ENCODE data around the gene PCSK6.

PCSK6 gene

DNA sequence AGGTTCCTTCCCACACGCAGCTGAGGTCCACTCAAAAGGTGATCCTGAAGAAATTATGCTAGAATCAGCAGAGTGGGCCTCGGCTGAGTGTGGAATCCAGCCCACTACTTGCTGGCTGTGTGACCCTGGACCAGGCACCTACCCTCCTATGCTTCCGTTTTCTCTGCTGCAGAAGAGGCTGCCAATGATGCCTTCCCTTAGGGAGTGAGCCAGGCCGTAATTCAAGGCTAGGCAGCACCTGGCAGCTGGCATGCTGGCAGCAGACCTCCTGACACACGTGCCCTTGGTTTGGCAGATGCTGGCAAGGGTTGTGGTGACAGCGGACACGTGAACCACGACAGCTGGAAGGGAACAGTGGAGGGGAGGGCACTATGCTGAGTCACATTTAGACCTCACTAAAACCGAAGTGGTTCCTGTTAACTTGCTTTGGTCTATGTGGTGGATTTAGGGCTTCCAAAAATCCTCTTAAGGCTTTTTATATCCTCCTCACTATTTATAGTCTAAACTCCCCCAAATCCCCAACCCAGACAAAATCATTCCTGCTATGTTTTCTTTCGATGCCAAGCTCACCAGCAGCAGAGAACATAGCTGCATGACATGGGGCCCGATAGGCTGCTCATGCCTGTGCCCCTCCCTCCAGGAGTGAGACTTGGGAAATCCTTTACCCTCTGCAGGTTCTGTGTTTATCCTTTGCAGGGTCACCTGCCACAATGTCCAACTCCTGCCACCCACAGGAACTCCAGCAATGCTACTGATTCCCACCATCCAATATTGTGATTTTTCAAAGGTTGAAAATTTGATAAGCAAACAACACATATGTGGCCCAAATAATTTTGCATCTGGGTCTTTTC, 10.6 kb upstream of the PCSK6 start:
- no peak for DNase-seq (ENCODE audit: low read depth in 2 of 2)

DNA sequence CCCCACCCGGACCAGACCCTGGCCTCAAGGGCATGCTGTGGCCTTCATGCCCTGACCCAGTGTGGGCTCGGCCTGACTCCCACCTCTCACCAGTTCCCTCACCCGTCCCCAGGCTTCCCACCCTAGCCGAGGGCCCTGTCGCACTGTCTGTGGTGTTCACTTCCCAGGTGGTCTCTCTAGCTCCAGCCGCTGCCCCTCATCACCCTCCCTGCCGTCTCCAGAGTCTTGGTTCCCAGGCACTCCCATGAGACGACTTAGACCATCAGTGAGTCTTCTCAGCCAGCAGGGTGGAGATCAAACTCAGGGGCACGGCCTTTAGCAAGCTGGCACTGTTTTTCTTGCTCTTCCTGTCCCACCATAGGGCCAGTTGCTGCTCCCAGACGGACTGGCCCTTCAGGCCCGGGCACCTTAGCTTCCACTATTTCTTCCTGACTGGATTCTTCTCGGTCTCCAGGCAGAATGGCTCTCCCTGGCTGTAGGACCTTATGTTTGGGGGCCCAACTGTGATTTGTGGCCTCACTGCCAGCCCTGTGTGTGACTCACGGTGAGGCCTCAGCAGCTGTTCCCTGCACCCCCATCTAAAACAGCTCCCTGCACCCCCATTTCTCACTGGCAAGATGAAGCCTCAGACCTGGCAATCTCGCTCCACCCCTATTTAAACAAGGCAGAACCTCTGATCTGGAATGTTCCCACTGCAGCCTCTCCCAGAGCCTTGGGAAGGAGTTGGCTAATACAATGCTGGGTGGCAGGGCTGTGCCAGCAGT, 9.4 kb upstream of the PCSK6 start:
- DNase-seq (ENCODE audit: low read depth in 2 of 2) = no peak

DNA sequence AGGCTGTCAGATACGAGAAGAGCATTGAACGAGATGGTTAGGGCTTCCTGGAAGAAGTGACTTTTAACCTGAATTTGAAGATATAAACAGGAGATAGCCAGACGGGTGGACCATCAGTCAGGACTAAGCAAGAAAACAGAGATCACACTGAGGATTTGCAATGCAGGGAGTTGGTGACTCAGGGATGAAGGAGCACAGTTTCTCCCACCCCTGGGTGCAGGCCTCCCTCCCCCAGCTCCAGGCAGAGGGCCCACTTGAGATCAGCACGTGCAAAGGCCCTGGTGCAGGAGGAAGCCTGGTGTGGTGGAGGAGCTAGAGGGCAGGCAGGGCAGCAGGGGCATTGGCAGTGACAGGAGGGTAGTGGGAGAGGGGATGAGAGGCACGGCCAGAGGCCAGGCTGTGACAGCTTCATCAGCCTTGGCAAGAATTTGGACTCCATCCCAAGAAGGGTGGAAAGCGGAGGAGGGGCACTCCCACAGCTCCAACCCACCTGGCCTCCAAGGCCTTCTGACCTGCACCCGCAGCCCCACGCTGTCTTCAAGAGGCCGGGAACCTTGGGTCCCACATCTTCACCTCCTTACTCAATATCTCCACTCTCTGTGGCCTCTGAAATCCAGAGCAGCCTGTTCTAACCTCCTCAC, 8.7 kb upstream of the PCSK6 start:
- no peak for DNase-seq (ENCODE audit: low read depth in 2 of 2)

DNA sequence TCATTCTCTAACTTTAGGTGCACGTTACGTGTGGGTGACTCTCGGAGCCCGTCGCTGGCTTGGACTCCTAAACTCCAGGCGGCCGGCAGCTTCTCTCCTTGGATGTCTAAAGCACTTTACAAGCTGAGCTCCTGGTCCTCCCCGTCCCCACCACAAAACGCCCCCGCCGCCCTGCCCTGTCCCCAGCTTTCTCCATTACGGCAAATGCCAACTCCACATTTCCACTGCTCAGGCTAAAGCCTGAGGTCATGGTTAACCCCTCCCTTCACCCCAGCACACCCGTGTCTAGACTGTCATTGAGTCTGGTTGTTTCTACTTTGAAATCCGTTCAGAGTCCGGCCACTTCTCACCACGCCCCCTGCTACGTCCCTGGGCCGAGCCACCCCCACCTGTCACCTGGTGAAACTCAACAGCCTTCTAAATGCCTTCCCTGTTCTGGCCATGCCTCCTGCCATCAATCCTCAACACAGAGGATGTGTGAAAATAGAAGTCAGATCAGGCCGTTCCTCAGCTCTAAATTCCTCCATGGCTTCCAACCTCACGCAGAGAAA, 8.1 kb upstream of the PCSK6 start:
- DNase-seq (ENCODE audit: low read depth in 2 of 2) = no peak

DNA sequence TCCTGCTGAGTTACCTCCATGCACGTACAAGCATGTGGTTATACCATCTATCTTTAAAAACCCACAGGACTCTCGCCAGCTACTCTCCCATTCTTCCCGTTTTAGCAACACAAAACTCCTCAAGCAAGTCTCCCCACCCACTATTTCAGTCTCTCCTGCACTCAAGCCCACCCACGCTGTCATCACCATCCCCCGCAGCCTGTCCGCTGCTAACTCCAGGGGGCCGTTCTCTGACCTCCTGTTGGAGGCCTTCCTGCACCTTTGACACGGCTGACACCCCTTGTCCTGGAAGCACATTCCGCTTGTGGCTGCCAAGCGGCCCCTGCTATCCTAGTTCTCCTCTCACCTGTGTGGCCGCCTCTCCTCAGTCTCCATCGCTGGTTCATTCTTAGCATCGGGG, 7.5 kb upstream of the PCSK6 start:
- DNase-seq (ENCODE audit: low read depth in 2 of 2) = no peak

DNA sequence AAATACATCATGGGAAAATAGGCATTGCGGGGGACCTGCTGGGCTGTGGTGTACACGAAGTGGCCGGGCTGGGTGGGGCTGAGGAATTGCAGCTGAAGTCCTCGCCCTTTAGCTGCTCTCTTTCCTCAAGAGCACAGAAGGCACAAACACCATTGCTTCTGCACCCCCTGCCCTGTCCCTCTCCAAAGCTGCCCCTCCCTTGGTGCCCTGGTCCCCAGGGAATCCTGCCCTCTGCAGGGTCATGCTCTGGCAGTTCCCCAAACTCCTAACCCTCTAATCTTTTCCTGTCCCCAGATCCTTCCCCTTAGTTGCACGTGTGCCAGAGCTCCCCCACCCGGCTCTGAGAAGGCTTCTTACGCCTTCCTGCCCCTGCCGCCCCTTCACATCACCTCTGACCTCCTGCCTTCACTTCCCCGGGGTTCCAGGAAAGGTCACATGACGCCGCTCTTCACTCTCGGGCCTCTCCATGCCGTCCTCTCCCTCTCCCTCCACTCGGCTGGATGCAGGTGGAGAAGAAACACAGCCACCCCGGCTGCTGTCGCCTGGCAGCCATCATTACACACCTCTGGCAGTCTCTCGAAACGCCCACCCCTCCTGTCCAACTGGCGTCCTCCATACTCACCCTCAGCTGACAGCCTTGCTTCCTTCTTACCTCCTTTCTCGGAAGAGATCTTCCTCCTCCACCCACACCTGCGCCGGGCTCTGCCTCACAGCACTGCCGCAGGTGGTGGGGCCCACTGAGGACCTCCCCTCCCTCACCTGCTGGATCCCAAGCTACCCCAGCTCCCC, 6.9 kb upstream of the PCSK6 start:
- no peak for DNase-seq (ENCODE audit: low read depth in 2 of 2)

DNA sequence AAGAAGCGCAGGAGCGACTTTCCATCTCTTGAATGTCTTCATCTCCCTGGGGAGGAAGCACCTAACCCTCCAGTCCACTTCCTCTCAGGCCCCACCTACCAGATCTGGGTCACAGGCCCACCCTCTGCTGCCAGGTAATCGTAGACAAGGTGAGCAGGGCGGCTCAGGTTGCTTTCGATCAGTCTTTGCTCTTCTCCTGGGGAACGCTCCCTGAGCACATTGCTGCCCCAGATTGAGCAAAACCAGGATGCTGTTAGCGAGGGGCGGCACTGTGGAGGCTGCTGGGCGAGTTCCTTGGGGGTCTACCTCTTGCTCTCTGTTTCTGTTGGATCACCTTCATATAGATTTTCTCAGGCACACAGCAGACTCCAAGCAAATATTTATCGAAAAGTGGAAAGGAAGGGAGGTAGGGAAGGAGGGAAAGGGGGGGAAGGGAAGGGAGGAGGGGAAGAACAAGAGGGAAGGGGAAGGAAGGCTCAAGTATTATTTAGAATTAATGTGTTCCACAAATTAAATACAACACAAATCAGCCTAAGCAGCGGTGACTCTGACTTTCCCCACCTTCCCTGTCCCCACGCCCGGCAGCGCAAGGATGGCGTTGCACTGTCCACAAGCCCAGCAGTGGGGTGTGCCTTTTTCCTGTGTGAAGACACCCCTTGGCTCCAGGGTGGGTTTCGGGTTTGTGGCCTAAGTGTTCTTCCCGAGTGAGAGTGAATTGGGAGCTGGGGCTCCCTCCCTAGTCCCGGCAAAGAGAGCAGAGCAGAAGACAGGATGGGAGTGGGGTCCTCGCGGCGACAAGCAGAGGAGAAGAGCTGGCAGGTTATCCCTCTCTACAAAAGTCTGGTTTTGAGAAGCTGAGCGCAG, 6.1 kb upstream of the PCSK6 start:
- DNase-seq (ENCODE audit: low read depth in 2 of 2) = no peak

DNA sequence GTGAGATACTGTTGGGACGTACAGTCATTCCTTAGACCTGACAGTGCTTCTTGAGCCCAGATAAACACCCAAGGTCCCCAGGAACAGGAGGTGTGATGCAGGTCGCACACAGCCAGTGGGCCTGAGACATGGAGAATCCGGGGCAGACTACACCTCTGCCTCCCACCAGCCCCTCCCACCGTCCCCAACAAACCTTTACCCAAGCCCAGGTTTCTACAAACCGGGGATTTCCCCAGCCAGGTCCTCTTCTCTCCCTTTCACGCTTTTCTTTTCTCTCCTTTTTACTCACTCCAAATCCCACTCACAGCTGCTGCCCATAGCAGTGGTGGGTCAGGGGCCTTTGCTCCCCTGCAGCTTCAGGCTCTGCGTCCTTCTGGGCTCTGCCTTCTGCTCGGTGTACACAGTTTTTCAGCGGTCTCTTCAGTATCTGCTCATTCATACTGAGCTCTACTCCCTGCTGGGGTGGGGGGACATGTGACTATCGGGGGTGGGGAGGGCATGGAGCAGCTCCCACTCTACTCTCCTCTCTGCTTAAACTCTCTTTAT, 4.8 kb upstream of the PCSK6 start:
- no peak for DNase-seq (ENCODE audit: low read depth in 2 of 2)

DNA sequence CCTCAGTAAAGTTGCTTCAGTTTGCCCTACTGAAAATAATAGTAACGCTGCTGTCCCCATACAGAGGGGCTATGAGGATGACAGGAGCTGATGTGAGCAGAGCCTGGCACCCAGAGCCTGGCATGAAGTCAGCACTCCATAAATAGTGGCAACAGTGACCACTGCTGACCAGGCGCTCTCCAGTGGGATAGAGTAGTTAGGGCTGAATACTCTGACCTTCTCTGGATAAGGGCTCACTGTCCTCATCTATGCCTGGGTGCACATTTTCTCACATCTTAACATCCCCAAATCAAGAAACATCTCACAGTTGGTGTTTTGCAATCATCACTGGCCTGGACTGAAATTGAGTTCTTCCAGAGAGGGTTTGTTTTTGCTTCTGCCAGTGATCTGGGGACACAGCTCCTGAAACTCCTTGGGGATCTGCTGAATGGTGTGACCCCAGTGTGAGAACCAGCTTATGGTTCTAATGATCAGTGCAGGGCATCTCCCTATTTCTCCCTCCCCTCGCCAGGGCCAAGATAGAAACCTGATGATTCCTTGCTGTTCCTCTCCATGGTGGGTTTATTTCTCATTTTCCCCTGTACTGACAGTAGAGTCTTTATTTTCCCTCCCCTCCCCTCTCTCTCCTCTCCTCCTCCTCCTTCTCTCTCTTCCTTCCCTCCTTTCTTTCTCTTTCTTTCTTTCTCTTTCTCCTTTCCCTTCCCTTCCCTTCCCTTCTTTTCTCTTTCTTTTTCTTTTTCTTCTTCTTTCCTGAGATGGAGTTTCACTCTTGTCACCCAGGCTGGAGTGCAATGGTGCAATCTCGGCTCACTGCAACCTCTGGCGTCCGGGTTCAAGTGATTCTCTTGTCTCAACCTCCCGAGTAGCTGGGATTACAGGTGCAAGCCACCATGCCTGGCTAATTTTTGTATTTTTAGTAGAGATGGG, 3.5 kb upstream of the PCSK6 start:
- no peak for DNase-seq (ENCODE audit: low read depth in 2 of 2)

DNA sequence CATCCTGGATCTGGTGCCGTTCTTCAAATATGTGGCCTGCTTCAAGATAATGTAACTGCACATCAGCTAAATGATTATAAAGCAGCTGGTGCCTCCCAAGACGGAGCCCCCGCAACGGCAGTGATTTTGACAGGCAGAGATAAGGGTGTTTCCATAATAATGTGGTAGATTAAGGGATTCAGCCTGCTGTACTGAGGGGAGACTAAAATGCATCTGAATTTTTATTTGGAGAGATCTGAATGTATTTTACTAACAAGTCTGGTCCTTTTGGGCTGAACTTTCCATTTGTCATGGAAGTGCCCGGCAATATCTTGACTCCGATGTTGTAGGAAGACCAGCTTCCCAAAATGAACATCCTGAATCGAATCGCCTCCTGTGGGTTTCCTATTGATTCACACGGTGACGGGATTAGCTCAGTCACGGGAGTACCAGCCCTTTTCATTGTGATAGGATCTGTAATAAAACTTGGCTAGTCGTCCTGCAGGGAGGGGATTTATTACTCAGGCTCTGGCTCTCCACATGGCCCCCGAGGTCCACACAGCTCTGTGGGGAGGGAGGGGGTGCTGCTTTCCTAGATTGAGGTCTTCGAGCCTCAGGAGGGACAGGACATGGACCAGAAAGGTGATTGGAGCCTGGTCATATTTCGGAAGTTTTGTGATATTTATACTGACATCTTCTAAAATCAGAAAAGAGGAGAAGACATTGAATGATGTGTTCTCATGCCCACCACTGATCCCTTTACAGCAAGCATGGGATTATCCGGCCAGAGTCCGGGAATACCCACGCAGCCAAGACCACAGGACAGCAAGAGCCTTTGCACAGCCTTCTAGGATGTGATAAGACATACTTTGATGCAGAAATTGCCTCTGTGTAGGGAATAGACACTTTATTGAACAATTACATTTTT, 2.5 kb upstream of the PCSK6 start:
- DNase-seq (ENCODE audit: low read depth in 2 of 2) = no peak

DNA sequence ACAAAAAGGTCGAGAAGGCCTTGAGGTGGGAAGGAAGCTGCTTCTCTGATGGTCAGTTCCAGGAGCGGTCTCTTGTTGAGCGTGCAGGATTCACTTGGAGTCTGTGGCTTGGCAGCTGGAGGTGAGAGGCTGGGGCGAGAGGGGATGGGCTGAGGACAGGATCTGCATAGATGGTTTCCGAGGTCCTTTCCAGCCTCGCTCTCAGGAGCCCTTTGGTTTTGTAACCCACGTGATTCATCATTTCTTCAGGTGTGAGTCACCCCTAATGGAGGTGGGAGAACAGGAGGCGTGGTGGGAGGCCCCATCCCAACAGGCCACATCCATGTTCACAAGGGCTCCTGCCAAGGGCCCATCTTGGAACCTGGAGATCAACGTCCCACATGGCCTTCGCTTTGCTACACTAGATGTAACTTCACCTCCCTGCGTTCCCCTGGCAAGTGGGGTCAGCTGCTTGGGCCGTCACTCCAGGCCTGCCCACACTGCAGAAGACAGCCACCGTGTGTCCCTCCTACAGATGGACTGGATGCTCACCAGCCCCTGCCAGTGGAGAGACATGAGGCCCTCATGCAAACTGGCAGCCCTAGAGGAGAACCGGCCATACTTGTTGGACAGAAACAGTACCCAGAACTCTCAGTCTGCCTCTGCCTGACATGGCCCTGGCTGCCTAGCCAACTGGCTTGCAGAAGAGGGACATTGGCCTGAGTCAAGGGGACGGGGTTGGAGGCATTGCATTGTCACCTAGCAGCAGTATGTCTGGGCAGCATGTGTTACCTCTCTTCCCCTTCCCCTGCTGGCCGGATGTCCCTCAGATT, 1.6 kb upstream of the PCSK6 start:
- DNase-seq (ENCODE audit: low read depth in 2 of 2) = no peak

DNA sequence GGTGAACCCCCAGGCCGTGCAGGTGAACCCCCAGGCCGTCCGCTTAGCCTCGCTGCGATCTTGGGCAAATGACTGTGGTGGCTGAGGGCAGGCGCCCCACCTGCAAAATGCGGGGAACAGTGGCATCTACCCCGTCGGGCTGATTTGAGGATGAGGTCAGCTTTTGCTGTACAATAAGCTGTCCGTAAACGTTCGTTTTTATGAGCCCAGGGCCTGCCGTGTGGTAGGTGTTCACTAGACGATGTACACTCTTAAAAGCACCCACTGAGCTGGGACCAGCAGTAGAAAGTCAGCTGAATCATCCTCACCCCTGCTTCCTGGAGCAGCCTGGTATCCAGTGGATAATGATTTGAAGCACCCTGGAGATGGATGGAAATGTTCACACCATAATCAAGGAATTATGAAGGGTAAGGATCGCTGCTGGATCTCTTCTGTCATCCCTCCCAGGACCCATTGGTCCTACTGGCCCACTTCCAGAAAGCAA, 943 bp upstream of the PCSK6 start:
- DNase-seq (ENCODE audit: low read depth in 2 of 2) = no peak

DNA sequence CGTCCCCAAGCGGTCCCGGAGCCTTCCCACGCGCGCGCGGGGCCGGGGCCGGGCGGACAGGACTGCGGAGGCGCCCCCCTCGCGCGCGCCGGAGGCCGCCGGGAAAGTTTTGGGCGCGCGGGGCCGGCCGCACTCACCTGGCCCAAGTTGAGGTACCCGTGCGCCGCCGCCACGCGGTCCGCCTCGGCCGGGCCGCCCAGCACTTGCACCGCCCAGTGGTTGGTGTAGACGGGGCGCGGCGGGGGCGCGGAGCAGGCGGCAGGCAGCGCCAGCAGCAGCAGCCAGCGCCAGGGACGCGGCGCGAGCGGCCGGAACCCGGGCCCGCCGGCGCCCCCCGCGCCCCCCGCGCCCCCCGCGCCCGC, 289 bp downstream of the PCSK6 start:
- no peak for DNase-seq (ENCODE audit: low read depth in 2 of 2)

DNA sequence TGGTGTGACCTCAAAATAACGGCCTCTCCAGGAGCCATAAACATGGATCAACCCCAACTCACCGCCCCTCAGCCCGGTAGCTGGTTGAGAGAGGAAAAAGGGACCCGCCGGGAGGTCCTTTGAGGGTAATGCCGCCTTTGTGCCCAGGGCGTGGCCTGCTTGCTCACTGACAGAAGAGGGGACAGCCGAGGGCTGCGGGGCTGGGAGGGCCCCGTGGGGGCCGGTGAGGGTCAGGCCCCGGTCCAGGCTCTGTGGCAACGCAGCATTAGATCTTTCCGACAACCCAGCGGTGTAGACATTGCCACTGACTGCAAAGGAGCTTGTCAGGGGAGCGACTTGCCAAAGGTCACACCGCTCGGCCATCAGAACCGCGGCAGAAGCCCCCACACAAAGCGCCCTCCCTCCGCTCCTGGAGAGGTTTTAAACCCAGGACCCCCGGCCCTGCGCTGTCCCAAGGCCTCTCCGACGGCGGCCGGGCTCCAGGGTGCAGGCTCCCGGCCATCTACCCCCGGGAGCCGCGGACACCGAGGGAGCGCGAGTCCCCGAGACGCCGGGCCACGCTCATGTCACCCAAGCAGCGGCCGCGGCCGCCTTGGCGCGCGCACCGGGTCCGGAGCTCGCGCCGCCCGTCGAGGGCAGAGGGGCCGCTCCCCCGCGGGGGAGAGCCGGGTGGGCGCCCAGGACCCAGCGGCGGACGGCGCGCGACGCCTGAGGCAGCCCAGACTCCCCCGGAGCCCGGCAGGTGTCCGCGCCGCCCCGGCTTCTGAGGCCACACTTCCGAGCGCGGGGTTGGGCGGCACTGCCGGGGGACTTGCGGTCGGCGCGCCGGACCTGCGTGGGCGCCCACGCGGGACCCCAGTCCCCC, 975 bp downstream of the PCSK6 start:
- no peak for DNase-seq (ENCODE audit: low read depth in 2 of 2)

DNA sequence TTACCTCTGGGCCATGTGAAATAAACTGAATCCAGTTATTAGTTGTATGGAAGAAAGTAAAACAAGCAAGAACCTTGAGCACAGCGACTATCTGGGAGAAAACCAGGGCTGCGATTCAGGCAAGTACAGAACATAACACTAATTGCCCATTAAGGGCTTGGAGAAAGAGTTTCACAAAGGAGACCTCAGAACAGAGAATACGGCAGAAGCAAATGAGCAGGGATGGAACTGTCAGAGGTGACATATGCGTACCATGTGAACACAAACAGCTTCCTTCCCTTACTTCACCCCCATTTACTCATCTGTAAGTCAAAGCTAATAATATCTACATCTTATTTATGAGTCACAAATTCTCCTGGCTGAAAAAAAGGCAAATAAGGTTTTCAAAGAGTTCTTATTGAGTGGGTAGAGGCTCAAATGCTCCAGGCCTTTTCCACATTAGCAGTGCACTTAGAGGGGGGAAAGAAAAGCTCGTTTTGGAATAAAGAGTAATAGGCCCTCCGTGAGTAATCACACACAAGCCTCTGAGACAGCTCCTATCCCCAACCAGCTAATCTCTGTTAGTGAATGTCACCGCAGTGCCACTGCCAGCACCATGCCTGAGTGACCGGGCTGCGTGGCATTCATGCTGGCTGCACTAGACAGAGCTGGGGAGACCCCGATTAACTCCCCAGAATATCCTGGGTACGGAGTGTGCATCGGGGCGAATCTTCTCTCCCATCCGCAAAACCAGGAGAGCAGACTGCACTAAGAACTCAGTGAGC, 2.6 kb downstream of the PCSK6 start:
- DNase-seq (ENCODE audit: low read depth in 2 of 2) = no peak

DNA sequence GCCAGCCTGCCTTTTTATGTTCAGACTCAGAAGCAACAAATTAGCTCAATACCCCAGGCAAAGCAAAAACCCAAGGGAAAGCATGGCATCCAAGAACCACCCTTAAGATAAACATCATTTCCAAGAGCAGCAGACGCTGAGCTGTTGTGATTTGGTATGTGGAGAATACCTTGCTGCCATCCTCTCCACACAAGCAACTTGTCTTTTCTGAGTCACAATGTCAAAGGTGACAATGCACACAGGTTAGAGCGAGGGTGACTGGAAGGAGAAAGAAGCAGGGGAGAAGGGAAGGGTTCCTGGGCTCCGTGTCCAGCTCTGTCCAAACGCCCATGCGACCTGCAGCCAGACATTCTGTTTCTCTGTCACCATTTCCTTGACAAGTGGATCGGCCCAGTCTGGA, 6.0 kb downstream of the PCSK6 start:
- no peak for DNase-seq (ENCODE audit: low read depth in 2 of 2)
